WTC11 (cell line): Measurements from ENCODE around the gene NCOA3. TPM values are rescaled to one million over a fixed set of nuclear protein-coding genes. Genes with fewer than 3 reads are reported as not detected.

Experiments
- ATAC-seq: fragments of 200-7000 bp; cut with Tn5 transposase; 2 replicates; pipeline ENCODE4 v1.10.0; 2021; ENCODE audit warnings: mild to moderate bottlenecking, moderate library complexity
- CTCF ChIA-PET: fragments of 300-600 bp; sonication (Branson Sonifier 250); formaldehyde crosslinking; loops from one replicate; lab custom pipeline; 2021; ENCODE audit warnings: antibody characterized with exemption; lab: Charles Lee
- POLR2A ChIA-PET: fragments of 350-600 bp; sonication (Branson Sonifier 250); formaldehyde crosslinking; loops from one replicate; lab custom pipeline; 2021; ENCODE audit warnings: antibody characterized with exemption; lab: Charles Lee
- DNase-seq: peaks from one replicate; pipeline ENCODE4 v3.0.0; 2021; ENCODE audit warnings: low spot score
- H3K27ac Mint-ChIP-seq: 2 replicates; pipeline ENCODE4 v1.8.0; 2021; ENCODE audit warnings: mixed read lengths
- H3K27me3 Mint-ChIP-seq: 2 replicates; pipeline ENCODE4 v1.8.0; 2021; ENCODE audit warnings: low read depth, mild to moderate bottlenecking, moderate library complexity, mixed read lengths
- H3K36me3 Mint-ChIP-seq: 2 replicates; pipeline ENCODE4 v1.8.0; 2021; ENCODE audit warnings: mixed read lengths
- H3K4me1 Mint-ChIP-seq: 2 replicates; pipeline ENCODE4 v1.8.0; 2022; ENCODE audit warnings: mixed read lengths
- H3K4me3 Mint-ChIP-seq: 2 replicates; pipeline ENCODE4 v1.8.0; 2021; ENCODE audit warnings: mild to moderate bottlenecking, moderate library complexity, mixed read lengths
- H3K9me3 Mint-ChIP-seq: 2 replicates; pipeline ENCODE4 v1.8.0; 2021; ENCODE audit warnings: mixed read lengths
- GABPB1 ChIP-seq: sonication (generic); formaldehyde crosslinking; IDR thresholded peaks from 2 replicates; pipeline ENCODE4 v1.8.1; 2023; ENCODE audit warnings: mild to moderate bottlenecking, missing genetic modification reagents
- GTF2I ChIP-seq: fragments of 250-450 bp; sonication (Bioruptor Pico); conservative IDR thresholded peaks from 2 replicates; pipeline ENCODE4 v1.4.0; 2021; ENCODE audit warnings: mild to moderate bottlenecking
- NR1H2 ChIP-seq: sonication (generic); formaldehyde crosslinking; IDR thresholded peaks from 2 replicates; pipeline ENCODE4 v1.9.0; 2021; ENCODE audit warnings: mild to moderate bottlenecking, moderate library complexity, missing genetic modification reagents
- OVOL2 ChIP-seq: fragments of 250-450 bp; sonication (Bioruptor Pico); IDR thresholded peaks from 2 replicates; pipeline ENCODE4 v1.9.0; 2021; ENCODE audit warnings: mild to moderate bottlenecking, borderline replicate concordance
- PRRX2 ChIP-seq: fragments of 250-450 bp; sonication (Bioruptor Pico); IDR thresholded peaks from 2 replicates; pipeline ENCODE4 v1.8.0; 2021; ENCODE audit warnings: mild to moderate bottlenecking
- RORB ChIP-seq: fragments of 250-450 bp; sonication (Bioruptor Pico); IDR thresholded peaks from 2 replicates; pipeline ENCODE4 v1.9.0; 2021; ENCODE audit warnings: mild to moderate bottlenecking
- SMAD3 ChIP-seq: sonication (generic); formaldehyde crosslinking; IDR thresholded peaks from 2 replicates; pipeline ENCODE4 v1.8.0; 2022; ENCODE audit warnings: missing genetic modification reagents, mild to moderate bottlenecking, borderline replicate concordance
- SP1 ChIP-seq: sonication (generic); formaldehyde crosslinking; conservative IDR thresholded peaks from 2 replicates; pipeline ENCODE4 v1.8.1; 2022; ENCODE audit warnings: missing genetic modification reagents
- ZBTB21 ChIP-seq: sonication (generic); formaldehyde crosslinking; IDR thresholded peaks from 2 replicates; pipeline ENCODE4 v1.8.1; 2023; ENCODE audit warnings: mild to moderate bottlenecking, missing genetic modification reagents, borderline replicate concordance
- ZNF138 ChIP-seq: sonication (generic); formaldehyde crosslinking; conservative IDR thresholded peaks from 2 replicates; pipeline ENCODE4 v1.8.1; 2022; ENCODE audit warnings: mild to moderate bottlenecking, moderate library complexity, missing genetic modification reagents
- ZNF219 ChIP-seq: sonication (generic); formaldehyde crosslinking; IDR thresholded peaks from 2 replicates; pipeline ENCODE4 v1.8.0; 2023; ENCODE audit warnings: missing genetic modification reagents, mild to moderate bottlenecking, borderline replicate concordance
- ZNF416 ChIP-seq: fragments of 250-450 bp; sonication (Bioruptor Pico); IDR thresholded peaks from 2 replicates; pipeline ENCODE4 v1.9.0; 2021; ENCODE audit warnings: mild to moderate bottlenecking, inconsistent platforms
- ZNF423 ChIP-seq: fragments of 250-450 bp; sonication (Bioruptor Pico); IDR thresholded peaks from 2 replicates; pipeline ENCODE4 v2.1.2; 2022; ENCODE audit warnings: mild to moderate bottlenecking, moderate library complexity
- total RNA-seq: library from RNA; stranded (reverse); gene quantifications from 3 replicates; pipeline ENCODE4 v1.2.3, GENCODE V29; 2021
- TF ChIP-seq, protein P1 (sequence below): fragments of 250-450 bp; sonication (Bioruptor Pico); IDR thresholded peaks from 2 replicates; pipeline ENCODE4 v1.9.0; 2021; ENCODE audit warnings: mild to moderate bottlenecking
- TF ChIP-seq, protein P2 (sequence below): fragments of 250-450 bp; sonication (Bioruptor Pico); IDR thresholded peaks from 2 replicates; pipeline ENCODE4 v1.9.0; 2021; ENCODE audit warnings: mild to moderate bottlenecking
- TF ChIP-seq, protein P3 (sequence below): sonication (generic); formaldehyde crosslinking; IDR thresholded peaks from 2 replicates; pipeline ENCODE4 v1.8.1; 2023; ENCODE audit warnings: mild to moderate bottlenecking, missing genetic modification reagents, moderate library complexity

The NCOA3 gene
- total RNA-seq, 1 experiment from 2014 or later, result 25.2 TPM

DNA sequence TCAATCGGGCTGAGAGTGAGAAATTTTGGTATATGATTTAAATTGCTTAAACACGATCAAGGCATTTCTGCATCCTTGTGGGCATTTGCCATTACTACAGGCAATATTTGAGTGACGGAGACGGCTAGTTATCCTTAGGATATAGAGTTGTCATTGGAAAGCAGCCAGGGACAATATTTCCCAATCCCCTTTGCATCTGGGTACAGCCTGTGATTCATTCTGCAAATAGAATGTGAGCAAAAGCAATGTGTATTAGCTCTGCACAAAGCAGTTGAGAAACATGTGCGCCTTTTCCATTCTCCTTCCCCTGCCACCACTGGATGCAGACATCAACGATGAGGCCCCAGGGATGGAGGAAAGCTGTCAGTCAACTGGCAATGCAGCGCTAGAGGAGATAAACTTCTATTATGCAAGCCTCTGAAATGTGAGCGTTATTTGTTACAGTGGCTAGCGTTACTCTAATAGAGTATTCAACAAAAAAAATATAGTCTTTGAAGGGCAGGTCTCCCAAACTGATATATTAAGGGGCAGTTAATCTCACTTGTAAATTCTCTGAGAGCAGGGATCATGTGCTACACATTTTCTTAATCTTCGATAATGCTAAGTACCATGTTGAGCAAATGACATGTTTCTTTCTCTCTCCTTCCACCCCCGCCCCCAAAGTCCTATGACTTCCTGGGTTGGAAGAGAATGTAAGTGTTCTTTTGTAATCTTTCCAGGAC is 37.1 kb upstream of the NCOA3 start:
- Mint-ChIP-seq H3K27ac (no peak overlapping the region), H3K4me1 (peaks cover 4% of the 10 kb centered on the region), H3K4me3 (no peak overlapping the region), H3K9me3 (no peaks in the 10 kb centered on the region), H3K27me3 (no peaks in the 10 kb centered on the region), H3K36me3 (no peaks in the 10 kb centered on the region)
- TF ChIP-seq NR1H2, result no peak
- TF ChIP-seq, protein P1, sequence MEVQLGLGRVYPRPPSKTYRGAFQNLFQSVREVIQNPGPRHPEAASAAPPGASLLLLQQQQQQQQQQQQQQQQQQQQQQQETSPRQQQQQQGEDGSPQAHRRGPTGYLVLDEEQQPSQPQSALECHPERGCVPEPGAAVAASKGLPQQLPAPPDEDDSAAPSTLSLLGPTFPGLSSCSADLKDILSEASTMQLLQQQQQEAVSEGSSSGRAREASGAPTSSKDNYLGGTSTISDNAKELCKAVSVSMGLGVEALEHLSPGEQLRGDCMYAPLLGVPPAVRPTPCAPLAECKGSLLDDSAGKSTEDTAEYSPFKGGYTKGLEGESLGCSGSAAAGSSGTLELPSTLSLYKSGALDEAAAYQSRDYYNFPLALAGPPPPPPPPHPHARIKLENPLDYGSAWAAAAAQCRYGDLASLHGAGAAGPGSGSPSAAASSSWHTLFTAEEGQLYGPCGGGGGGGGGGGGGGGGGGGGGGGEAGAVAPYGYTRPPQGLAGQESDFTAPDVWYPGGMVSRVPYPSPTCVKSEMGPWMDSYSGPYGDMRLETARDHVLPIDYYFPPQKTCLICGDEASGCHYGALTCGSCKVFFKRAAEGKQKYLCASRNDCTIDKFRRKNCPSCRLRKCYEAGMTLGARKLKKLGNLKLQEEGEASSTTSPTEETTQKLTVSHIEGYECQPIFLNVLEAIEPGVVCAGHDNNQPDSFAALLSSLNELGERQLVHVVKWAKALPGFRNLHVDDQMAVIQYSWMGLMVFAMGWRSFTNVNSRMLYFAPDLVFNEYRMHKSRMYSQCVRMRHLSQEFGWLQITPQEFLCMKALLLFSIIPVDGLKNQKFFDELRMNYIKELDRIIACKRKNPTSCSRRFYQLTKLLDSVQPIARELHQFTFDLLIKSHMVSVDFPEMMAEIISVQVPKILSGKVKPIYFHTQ, result no peak
- no peak for TF ChIP-seq SP1
- peak; percentile 96 for TF ChIP-seq GABPB1 (CRISPR knock-in tag)
- no peak for TF ChIP-seq ZNF219 (CRISPR knock-in tag)
- TF ChIP-seq RORB (CRISPR knock-in tag), result no peak
- TF ChIP-seq GTF2I (CRISPR knock-in tag), result no peak
- ChIA-PET POLR2A (no interaction called here), CTCF (no interaction called here)
- ATAC-seq (no peak), DNase-seq (no peak)

DNA sequence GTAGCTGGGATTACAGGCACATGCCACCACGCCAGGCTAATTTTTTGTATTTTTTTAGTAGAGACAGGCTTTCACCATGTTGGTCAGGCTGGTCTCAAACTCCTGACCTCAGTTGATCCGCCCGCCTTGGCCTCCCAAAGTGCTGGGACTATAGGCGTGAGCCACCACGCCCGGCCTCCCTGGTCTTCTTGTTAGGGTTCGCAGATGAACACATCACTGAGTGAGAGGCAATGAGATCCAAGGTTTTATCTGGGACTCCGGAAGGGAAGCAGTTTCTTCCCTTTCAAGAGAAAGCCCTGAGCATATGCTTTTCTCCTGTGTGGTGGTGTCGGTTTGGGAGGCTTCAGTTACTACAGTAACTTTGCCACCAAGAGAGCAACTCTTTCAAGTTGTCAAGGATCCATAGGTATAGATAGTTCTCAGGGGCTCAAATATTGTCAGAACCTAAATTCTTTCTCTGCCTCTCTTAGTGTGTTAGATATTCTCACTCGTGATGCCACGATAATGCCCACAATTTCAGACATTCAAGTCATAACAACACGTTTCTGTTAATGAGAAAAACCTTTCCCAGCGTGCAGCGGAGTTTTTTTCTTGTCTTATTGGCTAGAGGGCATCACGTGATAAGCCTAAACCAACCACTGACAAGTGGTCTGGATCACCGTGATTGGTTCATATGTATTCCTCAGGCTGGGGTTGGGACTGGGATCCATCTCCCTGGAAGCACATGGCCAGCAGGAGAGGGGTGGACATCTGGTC is 36.2 kb upstream of the NCOA3 start:
- Mint-ChIP-seq H3K27ac (no peak overlapping the region), H3K4me3 (no peak overlapping the region), H3K4me1 (peaks cover 4% of the 10 kb centered on the region), H3K9me3 (no peaks in the 10 kb centered on the region), H3K36me3 (no peaks in the 10 kb centered on the region), H3K27me3 (no peaks in the 10 kb centered on the region)
- POLR2A ChIA-PET, result no interaction called here
- CTCF ChIA-PET, result no interaction called here
- TF ChIP-seq, protein P2, sequence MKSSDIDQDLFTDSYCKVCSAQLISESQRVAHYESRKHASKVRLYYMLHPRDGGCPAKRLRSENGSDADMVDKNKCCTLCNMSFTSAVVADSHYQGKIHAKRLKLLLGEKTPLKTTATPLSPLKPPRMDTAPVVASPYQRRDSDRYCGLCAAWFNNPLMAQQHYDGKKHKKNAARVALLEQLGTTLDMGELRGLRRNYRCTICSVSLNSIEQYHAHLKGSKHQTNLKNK (CRISPR knock-in tag), result no peak
- no peak for TF ChIP-seq ZNF423 (CRISPR knock-in tag)
- TF ChIP-seq, protein P3, sequence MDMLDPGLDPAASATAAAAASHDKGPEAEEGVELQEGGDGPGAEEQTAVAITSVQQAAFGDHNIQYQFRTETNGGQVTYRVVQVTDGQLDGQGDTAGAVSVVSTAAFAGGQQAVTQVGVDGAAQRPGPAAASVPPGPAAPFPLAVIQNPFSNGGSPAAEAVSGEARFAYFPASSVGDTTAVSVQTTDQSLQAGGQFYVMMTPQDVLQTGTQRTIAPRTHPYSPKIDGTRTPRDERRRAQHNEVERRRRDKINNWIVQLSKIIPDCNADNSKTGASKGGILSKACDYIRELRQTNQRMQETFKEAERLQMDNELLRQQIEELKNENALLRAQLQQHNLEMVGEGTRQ (CRISPR knock-in tag), result peak; percentile 51; the same call in 1 of the 2 replicates
- DNase-seq (no peak), ATAC-seq (no peak)

DNA sequence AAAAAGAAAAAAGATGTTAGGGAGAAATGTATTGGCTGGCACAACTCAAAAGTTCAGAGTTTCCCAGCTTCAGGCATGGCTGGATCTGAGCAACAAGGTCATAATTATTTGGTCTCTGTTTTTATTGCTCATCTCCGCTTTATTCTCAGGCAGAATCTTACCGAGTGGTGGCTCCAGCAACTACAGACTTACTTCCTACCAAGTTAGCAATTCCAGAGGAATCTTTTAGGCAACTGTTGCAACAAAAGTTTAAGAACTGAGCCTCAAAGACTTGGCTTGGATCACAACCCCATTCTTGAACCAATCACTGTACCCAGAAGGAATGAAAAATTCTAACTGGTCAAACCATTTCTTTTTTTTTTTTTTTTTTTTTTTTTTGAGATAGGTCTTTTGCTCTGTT is 35.5 kb upstream of the NCOA3 start:
- CTCF ChIA-PET, result no interaction called here
- POLR2A ChIA-PET, result no interaction called here

More for the DNA sequence above, 35.5 kb upstream of the NCOA3 start:
- H3K4me3 Mint-ChIP-seq, result no peak overlapping the region
- no peak for TF ChIP-seq PRRX2 (CRISPR knock-in tag)
- no peak for TF ChIP-seq SMAD3 (CRISPR knock-in tag)
- TF ChIP-seq, protein P1, result no peak
- no peak for TF ChIP-seq OVOL2 (CRISPR knock-in tag)
- no peak for TF ChIP-seq SP1
- TF ChIP-seq ZNF416, result no peak
- TF ChIP-seq ZNF423 (CRISPR knock-in tag), result no peak
- no peak for TF ChIP-seq ZNF138 (CRISPR knock-in tag)
- TF ChIP-seq ZBTB21, result no peak
- DNase-seq, result no peak
- no peak for ATAC-seq
- H3K27me3 Mint-ChIP-seq, result no peaks in the 10 kb centered on the region
- H3K36me3 Mint-ChIP-seq, result no peaks in the 10 kb centered on the region
- H3K4me1 Mint-ChIP-seq, result peaks cover 4% of the 10 kb centered on the region
- H3K9me3 Mint-ChIP-seq, result no peaks in the 10 kb centered on the region
- no peak overlapping the region for H3K27ac Mint-ChIP-seq
